ENCODE measurements around the gene IGF2BP2.
A peak's percentile ranks its signal among the peaks of the same experiment; 100 is the strongest.

Gene IGF2BP2

DNA sequence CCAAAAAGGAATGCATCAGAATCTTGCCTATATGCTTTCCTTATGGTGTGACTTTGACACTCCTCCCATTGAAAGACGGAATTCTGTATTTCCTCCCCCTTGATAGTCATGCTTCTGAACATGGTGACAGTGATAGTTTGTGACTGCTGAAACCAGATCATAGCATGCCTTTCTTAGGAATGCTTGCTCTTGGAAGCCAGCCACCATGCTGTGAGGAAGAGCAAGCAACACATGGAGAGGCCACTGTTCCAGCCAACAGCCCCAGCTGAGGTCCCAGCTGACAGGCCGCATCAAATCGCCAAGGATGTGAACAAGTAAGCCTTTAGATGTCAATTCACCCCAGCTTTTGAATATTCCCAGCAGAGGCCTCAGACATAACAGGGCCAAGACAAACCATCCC lies 100.1 kb downstream of the IGF2BP2 start:
- DNase-seq (ENCODE audit: low spot score), result no peak
- TF ChIP-seq CTCF (IDR thresholded peaks at IDR 0.05; ENCODE audit: poor library complexity, severe bottlenecking), result no peak
- Histone ChIP-seq H3K9me3 (ENCODE audit: severe bottlenecking) (no peaks in the 10 kb centered on the region), H3K27ac (ENCODE audit: poor library complexity, severe bottlenecking) (peak overlapping the region; percentile 100), H3K27me3 (ENCODE audit: insufficient read depth, poor library complexity, severe bottlenecking) (no peaks in the 10 kb centered on the region), H3K36me3 (ENCODE audit: low read depth) (peaks cover 18% of the 10 kb centered on the region), H3K4me3 (ENCODE audit: severe bottlenecking) (no peak overlapping the region), H3K4me1 (ENCODE audit: insufficient read depth, poor library complexity, severe bottlenecking) (peaks cover 35% of the 10 kb centered on the region)
- no peak for ATAC-seq (ENCODE audit: low read depth)

DNA sequence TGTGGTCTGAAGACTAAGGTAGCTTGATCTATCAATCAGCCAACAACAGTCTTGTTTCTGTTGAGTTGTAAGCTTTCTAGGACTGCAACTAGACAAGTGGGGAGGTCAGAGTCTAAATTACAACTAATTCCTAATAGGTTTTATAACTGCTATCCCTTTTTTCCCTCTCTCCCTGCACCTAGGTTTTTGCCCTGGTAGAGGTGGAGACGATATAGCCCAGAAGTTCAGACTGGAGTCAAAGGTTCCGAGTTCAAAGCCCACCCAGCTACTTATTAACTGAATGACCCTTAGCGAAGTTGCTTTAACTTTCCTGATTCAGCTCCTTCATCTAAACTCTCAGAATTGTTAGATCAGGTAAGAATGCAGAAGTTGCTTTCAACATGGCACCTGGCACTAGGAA lies 100.6 kb downstream of the IGF2BP2 start:
- DNase-seq (ENCODE audit: low spot score) (no peak), ATAC-seq (ENCODE audit: low read depth) (no peak)
- no peaks in the 10 kb centered on the region for H3K27me3 ChIP-seq (ENCODE audit: insufficient read depth, poor library complexity, severe bottlenecking)
- H3K9me3 ChIP-seq (ENCODE audit: severe bottlenecking), result no peaks in the 10 kb centered on the region
- H3K36me3 ChIP-seq (ENCODE audit: low read depth), result peaks cover 16% of the 10 kb centered on the region
- no peak overlapping the region for H3K4me3 ChIP-seq (ENCODE audit: severe bottlenecking)
- H3K4me1 ChIP-seq (ENCODE audit: insufficient read depth, poor library complexity, severe bottlenecking), result peaks cover 32% of the 10 kb centered on the region
- no peak for TF ChIP-seq CTCF (IDR thresholded peaks at IDR 0.05; ENCODE audit: poor library complexity, severe bottlenecking)
- peak overlapping the region; percentile 100 for H3K27ac ChIP-seq (ENCODE audit: poor library complexity, severe bottlenecking)

DNA sequence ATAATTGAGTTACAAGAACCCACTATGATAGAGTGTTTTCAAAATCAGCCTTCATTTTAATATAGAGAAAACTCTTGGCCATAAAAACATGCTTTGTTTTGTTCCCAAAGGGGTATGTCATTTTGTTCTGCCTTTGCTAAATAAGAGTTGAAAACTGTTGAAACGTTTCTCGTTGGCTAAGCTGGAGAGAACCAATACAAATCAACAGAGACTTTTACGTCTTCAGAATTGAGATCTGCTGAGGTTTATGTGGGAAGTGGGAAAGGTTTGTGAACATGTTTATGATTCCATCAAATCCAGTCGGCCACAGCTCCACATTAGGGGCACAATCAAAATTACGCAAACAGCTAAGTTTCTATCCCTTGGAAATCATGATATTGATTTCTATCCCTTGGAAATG lies 102.0 kb downstream of the IGF2BP2 start:
- Histone ChIP-seq H3K27ac (ENCODE audit: poor library complexity, severe bottlenecking) (peak overlapping the region; percentile 91), H3K4me3 (ENCODE audit: severe bottlenecking) (no peak overlapping the region), H3K9me3 (ENCODE audit: severe bottlenecking) (no peaks in the 10 kb centered on the region), H3K27me3 (ENCODE audit: insufficient read depth, poor library complexity, severe bottlenecking) (no peaks in the 10 kb centered on the region), H3K4me1 (ENCODE audit: insufficient read depth, poor library complexity, severe bottlenecking) (peaks cover 30% of the 10 kb centered on the region), H3K36me3 (ENCODE audit: low read depth) (peaks cover 16% of the 10 kb centered on the region)
- ATAC-seq (ENCODE audit: low read depth) (no peak), DNase-seq (ENCODE audit: low spot score) (no peak)
- TF ChIP-seq CTCF (IDR thresholded peaks at IDR 0.05; ENCODE audit: poor library complexity, severe bottlenecking), result no peak

GRCh38 chr3:185721970-185722369 lies 102.9 kb downstream of the IGF2BP2 start:
- ATAC-seq (ENCODE audit: low read depth) (no peak), DNase-seq (ENCODE audit: low spot score) (no peak)
- H3K4me1 ChIP-seq (ENCODE audit: insufficient read depth, poor library complexity, severe bottlenecking), result peaks cover 31% of the 10 kb centered on the region
- H3K9me3 ChIP-seq (ENCODE audit: severe bottlenecking), result no peaks in the 10 kb centered on the region
- H3K27me3 ChIP-seq (ENCODE audit: insufficient read depth, poor library complexity, severe bottlenecking), result no peaks in the 10 kb centered on the region
- peak overlapping the region; percentile 91 for H3K27ac ChIP-seq (ENCODE audit: poor library complexity, severe bottlenecking)
- peaks cover 16% of the 10 kb centered on the region for H3K36me3 ChIP-seq (ENCODE audit: low read depth)
- H3K4me3 ChIP-seq (ENCODE audit: severe bottlenecking), result no peak overlapping the region
- TF ChIP-seq CTCF (IDR thresholded peaks at IDR 0.05; ENCODE audit: poor library complexity, severe bottlenecking), result no peak

GRCh38 chr3:185720326-185720725 lies 104.5 kb downstream of the IGF2BP2 start:
- ATAC-seq (ENCODE audit: low read depth) (no peak), DNase-seq (ENCODE audit: low spot score) (no peak)
- Histone ChIP-seq H3K27me3 (ENCODE audit: insufficient read depth, poor library complexity, severe bottlenecking) (no peaks in the 10 kb centered on the region), H3K36me3 (ENCODE audit: low read depth) (peaks cover 5% of the 10 kb centered on the region; the same call in 1 of the 2 replicates), H3K27ac (ENCODE audit: poor library complexity, severe bottlenecking) (peak overlapping the region; percentile 91), H3K9me3 (ENCODE audit: severe bottlenecking) (no peaks in the 10 kb centered on the region), H3K4me3 (ENCODE audit: severe bottlenecking) (no peak overlapping the region), H3K4me1 (ENCODE audit: insufficient read depth, poor library complexity, severe bottlenecking) (peaks cover 36% of the 10 kb centered on the region)
- TF ChIP-seq CTCF (IDR thresholded peaks at IDR 0.05; ENCODE audit: poor library complexity, severe bottlenecking), result no peak

All from RWPE2 (cell line).